Smooth muscle cell (in vitro differentiated cells): ENCODE results near the gene ACTR3C. TPM values are rescaled to one million over a fixed set of nuclear protein-coding genes. Genes with fewer than 3 reads are reported as not detected.
"Not testable (repeated sequence)": the region's sequence is repeated elsewhere in the genome, so short reads cannot be mapped to it uniquely, and the experiment has no call there.

Experiments used
- DNase-seq: peaks from one replicate; lab custom pipeline; 2025; ENCODE audit not compliant: unreplicated experiment; lab: John Stamatoyannopoulos, UW
- H2AFZ ChIP-seq: fragments of 200-600 bp; sonication (generic); 2 replicates; pipeline ENCODE4 v1.6.0; 2016; ENCODE audit warnings: antibody characterized with exemption, low read depth, mild to moderate bottlenecking
- H3F3A ChIP-seq: fragments of 200-600 bp; sonication (generic); 2 replicates; pipeline ENCODE4 v1.6.0; 2017; ENCODE audit warnings: antibody characterized with exemption, low read depth
- H3K27ac ChIP-seq: fragments of 200-600 bp; sonication (generic); 2 replicates; pipeline ENCODE4 v1.5.1; 2016; ENCODE audit warnings: low read depth, mild to moderate bottlenecking
- H3K27me3 ChIP-seq: fragments of 200-600 bp; sonication (generic); 2 replicates; pipeline ENCODE4 v1.6.1; 2016; ENCODE audit warnings: low read depth, mild to moderate bottlenecking
- H3K36me3 ChIP-seq: fragments of 200-600 bp; sonication (generic); 2 replicates; pipeline ENCODE4 v1.5.1; 2016; ENCODE audit warnings: low read depth
- H3K4me1 ChIP-seq: fragments of 200-600 bp; sonication (generic); 2 replicates; pipeline ENCODE4 v1.5.1; 2016; ENCODE audit warnings: low read depth
- H3K4me2 ChIP-seq: fragments of 200-600 bp; sonication (generic); 2 replicates; pipeline ENCODE4 v1.6.0; 2016; ENCODE audit warnings: mild to moderate bottlenecking
- H3K4me3 ChIP-seq: fragments of 200-600 bp; sonication (generic); 2 replicates; pipeline ENCODE4 v1.5.1; 2016; ENCODE audit warnings: mild to moderate bottlenecking
- H3K79me2 ChIP-seq: fragments of 200-600 bp; sonication (generic); 2 replicates; pipeline ENCODE4 v1.6.0; 2016; ENCODE audit warnings: low read depth, mild to moderate bottlenecking
- H3K9ac ChIP-seq: fragments of 200-600 bp; sonication (generic); 2 replicates; pipeline ENCODE4 v1.6.0; 2016; ENCODE audit warnings: low read depth
- H3K9me3 ChIP-seq: fragments of 200-600 bp; sonication (generic); replicated peaks from 2 replicates; pipeline ENCODE4 v1.5.1; 2016; ENCODE audit warnings: low read depth
- H4K20me1 ChIP-seq: fragments of 200-600 bp; sonication (generic); 2 replicates; pipeline ENCODE4 v1.6.0; 2016; ENCODE audit warnings: low read depth
- WGBS: methylation state at CpG from one replicate; pipeline ENCODE4 v1.1.7; 2016; ENCODE audit warnings: low lambda C conversion rate; 5-methylcytosine and 5-hydroxymethylcytosine counted together
- polyA plus RNA-seq: library from polyadenylated mRNA; unstranded; fragments of >200 nt; fragmentation: Nextera tagmentation; extraction: Ambion mirVana; gene quantifications from 2 replicates; pipeline ENCODE4 v1.2.1, GENCODE V29; 2016
- total RNA-seq: library from RNA; depleted of rRNA; stranded (reverse); fragments of >200 nt; gene quantifications from 2 replicates; pipeline ENCODE4 v1.2.3, GENCODE V29; 2014

The ACTR3C gene
- total and polyA plus RNA-seq, 2 experiments from 2014 or later, result 0.89 to 7.6 TPM

DNA sequence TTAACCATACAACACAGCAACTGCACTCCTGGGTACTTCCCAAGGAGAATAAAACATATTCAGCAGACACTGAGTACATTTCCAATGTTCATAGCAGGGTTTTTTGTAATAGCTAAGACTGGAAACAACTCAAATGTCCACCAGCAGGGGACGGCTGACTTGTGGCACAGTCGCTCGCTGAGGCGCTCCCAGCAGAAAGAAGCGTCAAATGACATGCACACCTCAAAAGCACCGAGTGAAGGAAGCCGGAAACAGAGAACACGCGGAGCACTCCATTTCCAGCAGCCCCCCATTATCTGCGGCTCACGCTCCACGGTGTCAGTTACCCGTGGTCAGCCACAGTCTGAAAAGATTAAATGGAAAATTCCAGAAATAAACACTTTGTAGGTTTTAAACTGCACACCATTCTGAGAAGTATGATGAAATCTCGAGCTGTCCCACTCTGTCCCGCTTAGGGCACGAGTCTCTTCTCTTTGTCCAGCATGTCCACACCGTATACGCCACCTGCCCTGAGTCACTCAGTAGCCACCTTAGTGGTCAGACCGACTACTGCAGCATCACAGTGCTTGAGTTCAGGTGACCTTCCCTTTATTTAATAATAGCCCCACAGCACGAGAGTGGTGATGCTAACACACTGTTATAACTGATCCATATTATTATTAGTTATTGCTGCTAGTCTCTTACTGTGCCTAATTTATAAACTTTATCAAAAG, 56.2 kb downstream of the ACTR3C start:
- not testable (repeated sequence) for H3K36me3 ChIP-seq, H3F3A ChIP-seq, H3K4me1 ChIP-seq, H3K79me2 ChIP-seq, H3K4me3 ChIP-seq, H3K27ac ChIP-seq, H3K9me3 ChIP-seq, H3K4me2 ChIP-seq, H3K9ac ChIP-seq, H4K20me1 ChIP-seq, H3K27me3 ChIP-seq, H2AFZ ChIP-seq, DNase-seq
- WGBS, result 86% methylated on average over 20 of the region's 20 CpGs

GRCh38 chr7:150262656-150263055, 60.7 kb downstream of the ACTR3C start:
- H3K4me1 ChIP-seq, H2AFZ ChIP-seq, H3K9ac ChIP-seq, H3K79me2 ChIP-seq, H3K27me3 ChIP-seq, DNase-seq, H4K20me1 ChIP-seq, H3F3A ChIP-seq, H3K9me3 ChIP-seq, H3K4me2 ChIP-seq, H3K4me3 ChIP-seq, H3K27ac ChIP-seq, H3K36me3 ChIP-seq: not testable (repeated sequence)
- WGBS, result 81% methylated on average over 5 of the region's 5 CpGs

GRCh38 chr7:150247745-150248144, 75.6 kb downstream of the ACTR3C start:
- 86% methylated on average over 2 of the region's 3 CpGs for WGBS
- H3F3A ChIP-seq, H3K9me3 ChIP-seq, DNase-seq, H2AFZ ChIP-seq, H4K20me1 ChIP-seq, H3K4me2 ChIP-seq, H3K9ac ChIP-seq, H3K36me3 ChIP-seq, H3K27me3 ChIP-seq, H3K79me2 ChIP-seq, H3K4me3 ChIP-seq, H3K27ac ChIP-seq, H3K4me1 ChIP-seq: not testable (repeated sequence)

DNA sequence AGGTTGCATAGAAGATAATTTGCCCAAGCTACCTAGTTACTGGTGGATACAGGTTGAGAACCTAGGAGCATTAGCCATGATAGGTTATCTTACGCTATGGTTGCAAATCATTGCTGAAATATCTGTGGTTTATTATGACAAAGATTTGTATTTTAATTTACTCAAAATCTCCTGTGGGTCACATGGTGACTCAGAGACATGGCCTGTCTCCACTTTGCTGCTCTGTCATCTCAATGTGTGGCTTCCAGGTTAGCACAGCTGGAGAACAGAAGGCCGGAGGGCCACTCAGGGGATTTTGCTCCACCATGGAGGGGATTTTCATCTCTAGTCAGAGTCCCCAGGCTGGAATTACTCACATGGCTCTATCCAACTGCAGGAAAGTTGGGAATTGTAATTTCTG, 78.1 kb downstream of the ACTR3C start:
- not testable (repeated sequence) for H3K27me3 ChIP-seq, H3K79me2 ChIP-seq, H3K4me3 ChIP-seq, H2AFZ ChIP-seq, H3K4me2 ChIP-seq, H3K4me1 ChIP-seq, DNase-seq, H3K36me3 ChIP-seq, H3K9me3 ChIP-seq, H3K27ac ChIP-seq, H3K9ac ChIP-seq, H3F3A ChIP-seq, H4K20me1 ChIP-seq
- WGBS, result 90% methylated on average over 2 of the region's 2 CpGs

DNA sequence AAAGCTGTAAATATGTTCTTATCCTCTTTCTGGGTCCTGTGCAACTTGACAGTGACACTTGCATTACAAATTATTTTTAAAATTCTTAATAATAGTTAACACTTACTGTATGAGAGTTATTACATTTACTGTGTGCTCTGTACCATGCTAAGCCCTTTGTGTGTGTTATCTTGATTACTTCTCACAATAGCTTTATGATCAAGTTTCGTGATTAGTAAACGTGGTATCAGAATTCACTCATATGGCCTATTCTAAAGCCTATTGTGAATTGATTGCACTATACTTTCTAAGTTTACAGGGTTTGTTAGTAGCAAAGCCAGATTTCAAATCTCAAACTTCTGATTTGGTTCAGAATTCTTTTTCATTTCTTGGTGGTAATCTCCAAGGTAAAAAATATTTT, 80.4 kb downstream of the ACTR3C start:
- 76% methylated on average over 2 of the region's 2 CpGs for WGBS

GRCh38 chr7:150225444-150225843, 97.9 kb downstream of the ACTR3C start:
- H3K4me2 ChIP-seq, H3K9me3 ChIP-seq, DNase-seq, H3K36me3 ChIP-seq, H3K4me3 ChIP-seq, H3F3A ChIP-seq, H3K27ac ChIP-seq, H4K20me1 ChIP-seq, H3K9ac ChIP-seq, H3K4me1 ChIP-seq, H2AFZ ChIP-seq, H3K79me2 ChIP-seq: not testable (repeated sequence)
- WGBS, result 62% methylated on average over 3 of the region's 3 CpGs
- peaks cover 17% of the 10 kb centered on the region for H3K27me3 ChIP-seq

More for the DNA sequence above, 80.4 kb downstream of the ACTR3C start:
- not testable (repeated sequence) for DNase-seq, H3K36me3 ChIP-seq, H3K4me1 ChIP-seq, H3K9me3 ChIP-seq, H4K20me1 ChIP-seq, H3F3A ChIP-seq, H3K4me3 ChIP-seq, H3K79me2 ChIP-seq, H3K27ac ChIP-seq, H3K4me2 ChIP-seq, H3K27me3 ChIP-seq, H2AFZ ChIP-seq, H3K9ac ChIP-seq

- H3F3A ChIP-seq, H3K4me1 ChIP-seq, H3K9ac ChIP-seq, DNase-seq, H3K36me3 ChIP-seq, H2AFZ ChIP-seq, H3K27ac ChIP-seq, H3K4me3 ChIP-seq, H3K4me2 ChIP-seq, H3K79me2 ChIP-seq, H4K20me1 ChIP-seq, H3K9me3 ChIP-seq: not testable (repeated sequence)
- WGBS, result 68% methylated on average over 11 of the region's 11 CpGs
- peaks cover 29% of the 10 kb centered on the region for H3K27me3 ChIP-seq
These were observed 101.0 kb downstream of the ACTR3C start for GRCh38 chr7:150222083-150222972.

GRCh38 chr7:150220673-150221181, 102.6 kb downstream of the ACTR3C start:
- not testable (repeated sequence) for H3K4me2 ChIP-seq

More at GRCh38 chr7:150220673-150221181, 102.6 kb downstream of the ACTR3C start:
- WGBS, result 10% methylated on average over 27 of the region's 38 CpGs
- H3K27me3 ChIP-seq, result peaks cover 29% of the 10 kb centered on the region
- H3K79me2 ChIP-seq, H3K27ac ChIP-seq, H2AFZ ChIP-seq, H3K36me3 ChIP-seq, H3K4me3 ChIP-seq, H3K9me3 ChIP-seq, H3F3A ChIP-seq, DNase-seq, H3K9ac ChIP-seq, H3K4me1 ChIP-seq, H4K20me1 ChIP-seq: not testable (repeated sequence)
